GM10266 (cell line): ENCODE measurements around the gene NAALADL1.

Experiments
- DNase-seq: peaks from one replicate; pipeline ENCODE4 v3.0.0; 2012; ENCODE audit errors: extremely low spot score
- TF ChIP-seq, protein P1 (sequence below): IDR thresholded peaks from 2 replicates; pipeline ENCODE4 v1.5.1; 2012; ENCODE audit warnings: mild to moderate bottlenecking, low read depth; ENCODE audit not compliant: control insufficient read depth, insufficient read depth; ENCODE audit errors: missing control alignments

NAALADL1 gene

DNA sequence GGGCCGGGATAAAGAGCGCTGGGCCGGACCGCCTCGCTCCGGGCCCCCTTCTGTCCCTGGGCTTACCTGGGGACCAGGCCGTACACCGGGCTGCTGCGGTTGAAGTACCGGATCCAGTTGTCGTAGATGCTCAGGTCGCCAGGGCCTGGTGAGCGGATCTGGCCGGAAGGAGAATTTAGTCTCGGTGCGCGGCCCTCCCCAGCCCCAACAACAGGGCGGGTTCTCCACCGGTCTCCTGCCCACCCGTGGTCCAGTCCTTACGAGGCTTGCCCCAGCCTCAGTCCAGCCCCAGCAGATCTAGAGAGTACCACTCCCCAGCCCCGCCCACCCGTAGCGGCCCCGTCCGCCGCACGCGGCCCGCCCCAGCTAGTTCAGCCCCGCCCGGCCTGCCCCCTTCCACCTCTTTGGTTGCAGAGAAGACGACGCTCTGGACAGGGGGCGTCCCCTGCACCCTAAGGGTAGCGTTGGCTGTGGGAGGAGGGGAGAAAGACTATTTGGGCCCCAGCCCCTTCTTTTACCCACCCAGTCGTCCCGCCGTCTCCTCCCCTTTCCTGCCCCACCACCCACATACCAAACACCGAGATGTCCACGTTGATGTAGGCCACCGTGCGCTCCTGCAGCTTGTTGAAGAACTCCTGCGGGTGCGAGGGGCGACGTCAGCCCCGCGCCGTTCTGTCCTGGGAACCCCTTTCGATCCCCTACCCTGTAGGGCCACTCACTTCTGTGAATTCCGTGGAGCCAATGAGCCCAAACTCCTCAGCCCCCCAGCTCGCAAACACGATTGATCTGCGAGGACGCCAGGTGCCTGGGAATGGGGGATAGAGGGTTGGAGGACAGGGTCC, 10.6 kb downstream of the NAALADL1 start:
- no peak for DNase-seq
- TF ChIP-seq, protein P1, sequence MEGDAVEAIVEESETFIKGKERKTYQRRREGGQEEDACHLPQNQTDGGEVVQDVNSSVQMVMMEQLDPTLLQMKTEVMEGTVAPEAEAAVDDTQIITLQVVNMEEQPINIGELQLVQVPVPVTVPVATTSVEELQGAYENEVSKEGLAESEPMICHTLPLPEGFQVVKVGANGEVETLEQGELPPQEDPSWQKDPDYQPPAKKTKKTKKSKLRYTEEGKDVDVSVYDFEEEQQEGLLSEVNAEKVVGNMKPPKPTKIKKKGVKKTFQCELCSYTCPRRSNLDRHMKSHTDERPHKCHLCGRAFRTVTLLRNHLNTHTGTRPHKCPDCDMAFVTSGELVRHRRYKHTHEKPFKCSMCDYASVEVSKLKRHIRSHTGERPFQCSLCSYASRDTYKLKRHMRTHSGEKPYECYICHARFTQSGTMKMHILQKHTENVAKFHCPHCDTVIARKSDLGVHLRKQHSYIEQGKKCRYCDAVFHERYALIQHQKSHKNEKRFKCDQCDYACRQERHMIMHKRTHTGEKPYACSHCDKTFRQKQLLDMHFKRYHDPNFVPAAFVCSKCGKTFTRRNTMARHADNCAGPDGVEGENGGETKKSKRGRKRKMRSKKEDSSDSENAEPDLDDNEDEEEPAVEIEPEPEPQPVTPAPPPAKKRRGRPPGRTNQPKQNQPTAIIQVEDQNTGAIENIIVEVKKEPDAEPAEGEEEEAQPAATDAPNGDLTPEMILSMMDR, result no peak

DNA sequence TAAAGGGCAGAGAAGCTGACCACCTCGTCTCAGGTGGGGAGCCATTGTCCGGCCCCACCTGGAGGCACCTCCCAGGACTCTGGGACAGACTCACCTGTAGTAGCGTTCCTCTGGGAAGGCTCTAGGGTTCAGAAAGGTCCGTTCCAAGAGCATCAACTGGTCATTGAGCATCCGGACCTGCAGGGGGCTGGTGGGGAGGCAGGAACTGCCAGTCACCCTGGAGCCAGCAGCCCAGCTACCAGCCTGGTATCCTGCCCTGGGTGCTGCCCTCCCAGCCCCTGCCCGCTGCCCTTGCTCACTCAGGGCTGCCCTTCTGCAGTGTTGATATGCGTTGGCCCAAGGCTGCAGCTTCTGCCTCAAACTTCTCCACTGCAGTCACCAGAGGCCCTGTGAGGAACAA, 12.6 kb downstream of the NAALADL1 start:
- no peak for DNase-seq
- TF ChIP-seq, protein P1, result no peak

DNA sequence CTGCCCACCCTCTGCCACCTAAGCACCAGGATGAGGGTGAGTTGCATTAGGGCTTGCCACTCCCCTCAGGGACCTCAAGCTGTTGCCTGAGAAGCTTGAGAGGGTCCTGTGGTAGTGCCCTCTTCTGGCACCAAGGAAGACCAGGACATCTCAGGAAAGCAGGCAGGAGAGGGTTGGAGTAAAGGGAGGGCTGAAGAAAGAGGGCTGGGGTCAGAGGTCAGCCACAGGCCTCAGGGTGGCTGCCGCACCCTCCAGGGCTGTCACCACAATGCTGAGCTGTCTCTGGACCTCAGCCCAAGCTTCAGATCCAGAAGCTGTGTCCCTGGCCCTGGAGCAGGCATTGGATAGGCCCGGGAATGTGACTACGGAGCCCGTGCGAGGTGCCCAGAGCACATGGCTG, 13.3 kb downstream of the NAALADL1 start:
- TF ChIP-seq, protein P1, result no peak
- no peak for DNase-seq

DNA sequence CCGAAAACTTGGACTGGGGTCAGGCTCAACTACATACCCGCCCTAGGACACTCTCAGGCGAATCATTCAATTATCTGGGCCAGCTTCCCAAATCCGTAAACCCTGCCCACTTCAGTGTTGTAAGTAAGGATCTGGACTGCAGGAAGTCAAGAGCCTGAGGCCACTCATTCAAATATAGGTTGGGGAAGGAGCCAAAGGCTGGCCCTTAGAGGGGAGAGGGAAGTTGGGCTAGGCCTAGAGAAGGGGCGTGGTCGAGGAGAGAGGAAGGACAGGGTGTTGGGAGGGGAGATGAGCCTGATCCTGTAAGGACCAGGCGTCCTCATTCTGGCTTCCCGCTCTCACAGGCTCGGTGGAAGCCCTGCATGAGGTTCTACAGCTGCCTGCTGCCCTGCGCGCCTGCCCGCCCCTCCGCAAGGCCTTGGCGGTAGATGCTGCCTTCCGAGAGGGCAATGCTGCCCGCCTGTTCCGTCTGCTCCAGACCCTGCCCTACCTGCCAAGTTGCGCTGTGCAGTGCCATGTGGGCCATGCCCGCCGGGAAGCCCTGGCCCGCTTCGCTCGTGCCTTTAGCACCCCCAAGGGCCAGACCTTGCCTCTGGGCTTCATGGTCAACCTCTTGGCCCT, 14.4 kb downstream of the NAALADL1 start:
- TF ChIP-seq, protein P1, result no peak
- no peak for DNase-seq

DNA sequence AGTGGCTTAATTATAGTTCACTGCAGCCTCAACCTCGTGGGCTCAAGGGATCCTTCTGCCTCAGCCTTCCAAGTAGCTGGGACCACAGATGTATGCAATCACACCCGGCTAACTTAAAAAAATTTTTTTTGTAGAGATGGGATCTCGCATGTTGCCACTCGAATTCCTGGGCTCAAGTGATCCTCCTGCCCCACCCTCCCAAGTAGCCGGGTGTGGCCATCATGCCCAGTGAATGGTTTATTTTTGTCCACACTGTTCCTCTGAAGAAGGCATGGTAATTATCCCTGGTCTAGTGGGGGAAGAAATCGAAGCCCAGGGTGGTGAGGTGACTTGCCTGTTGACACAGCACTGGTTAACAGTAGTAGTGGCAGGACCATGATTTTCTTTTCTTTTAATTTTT, 15.5 kb downstream of the NAALADL1 start:
- TF ChIP-seq, protein P1, result no peak
- DNase-seq, result no peak

DNA sequence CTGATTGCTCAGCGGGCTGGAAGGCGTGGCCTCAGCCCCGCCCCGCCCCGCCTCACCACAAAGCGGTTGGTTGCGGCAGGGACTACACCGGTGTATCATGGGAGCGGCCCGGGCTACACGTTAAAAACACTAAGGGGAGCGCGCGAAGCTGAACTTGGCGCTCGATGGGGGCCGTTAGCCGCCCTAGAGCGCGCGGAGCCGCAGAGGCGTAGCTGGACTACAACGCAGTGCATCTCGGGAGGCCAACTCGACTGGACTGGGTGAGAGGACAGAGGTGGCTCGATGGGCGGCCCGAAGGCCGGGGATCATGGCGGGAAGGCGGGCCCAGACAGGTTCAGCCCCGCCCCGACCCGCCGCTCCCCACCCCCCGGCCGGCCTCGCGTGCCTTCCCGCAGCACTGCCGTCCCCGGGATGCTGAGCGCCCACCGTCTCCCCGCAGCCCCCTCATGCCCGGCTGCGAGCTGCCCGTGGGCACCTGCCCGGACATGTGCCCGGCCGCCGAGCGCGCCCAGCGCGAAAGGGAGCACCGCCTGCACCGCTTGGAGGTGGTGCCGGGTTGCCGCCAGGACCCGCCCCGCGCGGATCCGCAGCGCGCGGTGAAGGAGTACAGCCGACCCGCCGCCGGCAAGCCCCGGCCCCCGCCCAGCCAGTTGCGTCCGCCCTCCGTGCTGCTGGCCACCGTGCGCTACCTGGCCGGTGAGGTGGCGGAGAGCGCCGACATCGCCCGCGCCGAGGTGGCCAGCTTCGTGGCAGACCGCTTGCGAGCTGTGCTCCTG, 17.3 kb downstream of the NAALADL1 start, which contains the start of gene SAC3D1:
Gene SAC3D1 (plus strand): TSS at position 364 of the 776 bp plus-strand sequence. CDS start 83 bp downstream, at position 447.
- DNase-seq, result peak; percentile 97
- TF ChIP-seq, protein P1, result no peak

DNA sequence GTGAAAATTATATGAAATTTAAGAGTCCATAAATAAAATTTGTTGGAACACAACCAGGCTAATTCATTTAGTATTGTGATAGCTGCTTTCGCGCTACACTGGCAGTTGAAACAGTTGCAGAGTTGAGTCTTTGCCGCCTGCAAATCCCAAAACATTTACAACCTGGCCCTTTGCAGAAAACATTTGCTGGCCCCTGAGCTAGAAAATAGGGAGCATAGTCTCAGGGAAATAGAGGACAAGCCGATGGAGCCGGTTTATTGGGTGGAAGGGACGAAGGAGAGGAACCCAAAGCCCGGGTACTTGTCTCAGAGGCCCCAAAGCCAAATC, 17.9 kb downstream of the NAALADL1 start:
- TF ChIP-seq, protein P1, result no peak
- no peak for DNase-seq
